ENCODE results near the gene TSC22D4. TPM values are rescaled to one million over a fixed set of nuclear protein-coding genes. Genes with fewer than 3 reads are reported as not detected.

TSC22D4 gene
- total RNA-seq, 3 donors from 2014 or later (not counting 1 experiment from before 2014, with no cell fraction given), result 140 to 173 (median 168) TPM

DNA sequence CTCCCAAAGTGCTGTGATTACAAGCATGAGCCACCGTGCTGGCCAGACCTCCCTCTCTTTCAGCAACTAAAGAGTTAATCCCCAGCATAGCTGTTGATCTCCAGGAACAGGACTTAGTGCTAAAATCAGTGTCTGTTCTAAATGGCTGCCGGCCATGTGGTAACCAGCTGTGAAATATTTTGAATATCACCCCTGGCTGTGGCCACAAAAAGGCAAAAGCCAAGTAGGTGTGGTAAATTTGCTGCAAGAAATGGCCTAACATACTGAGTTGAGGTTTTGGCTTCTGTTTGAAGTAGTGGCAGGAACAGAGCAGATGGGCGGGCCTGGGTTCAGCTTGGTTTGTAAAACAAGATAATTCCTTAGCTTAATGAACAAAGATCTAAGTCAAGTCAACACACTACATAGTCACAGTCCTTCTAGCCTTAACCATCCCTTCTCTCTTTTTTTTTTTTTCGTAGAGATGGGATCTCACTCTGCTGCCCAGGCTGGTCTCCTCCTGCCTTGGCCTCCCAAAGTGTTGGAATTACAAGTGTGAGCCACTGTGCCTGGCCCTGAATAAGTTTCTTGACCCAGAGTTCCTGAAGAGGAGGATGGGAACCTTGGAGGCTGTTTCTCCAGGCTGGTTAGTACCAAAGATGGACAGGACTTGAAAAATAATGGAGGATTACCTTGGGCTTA, 37.3 kb upstream of the TSC22D4 start:
- TF ChIP-seq, protein P1, sequence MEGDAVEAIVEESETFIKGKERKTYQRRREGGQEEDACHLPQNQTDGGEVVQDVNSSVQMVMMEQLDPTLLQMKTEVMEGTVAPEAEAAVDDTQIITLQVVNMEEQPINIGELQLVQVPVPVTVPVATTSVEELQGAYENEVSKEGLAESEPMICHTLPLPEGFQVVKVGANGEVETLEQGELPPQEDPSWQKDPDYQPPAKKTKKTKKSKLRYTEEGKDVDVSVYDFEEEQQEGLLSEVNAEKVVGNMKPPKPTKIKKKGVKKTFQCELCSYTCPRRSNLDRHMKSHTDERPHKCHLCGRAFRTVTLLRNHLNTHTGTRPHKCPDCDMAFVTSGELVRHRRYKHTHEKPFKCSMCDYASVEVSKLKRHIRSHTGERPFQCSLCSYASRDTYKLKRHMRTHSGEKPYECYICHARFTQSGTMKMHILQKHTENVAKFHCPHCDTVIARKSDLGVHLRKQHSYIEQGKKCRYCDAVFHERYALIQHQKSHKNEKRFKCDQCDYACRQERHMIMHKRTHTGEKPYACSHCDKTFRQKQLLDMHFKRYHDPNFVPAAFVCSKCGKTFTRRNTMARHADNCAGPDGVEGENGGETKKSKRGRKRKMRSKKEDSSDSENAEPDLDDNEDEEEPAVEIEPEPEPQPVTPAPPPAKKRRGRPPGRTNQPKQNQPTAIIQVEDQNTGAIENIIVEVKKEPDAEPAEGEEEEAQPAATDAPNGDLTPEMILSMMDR (IDR thresholded peaks at IDR 0.05), result no peak
- H3K4me3 ChIP-seq (ENCODE audit: low read length), result no peak overlapping the region
- Mint-ChIP-seq H3K27me3 (ENCODE audit: low read depth in 2 of 2) (peaks cover 12 to 15% of the 10 kb centered on the region in 2 donors), H3K4me1 (peaks cover 15 to 21% of the 10 kb centered on the region in 2 donors), H3K27ac (peak overlapping the region; percentile 32 to 76), H3K4me3 (peak overlapping the region; percentile 67), H3K9me3 (no peaks in the 10 kb centered on the region), H3K36me3 (no peaks in the 10 kb centered on the region)
- intact Hi-C loops (cut with micrococcal nuclease), result no loop called here
- H3K27ac ChIP-seq (ENCODE audit: low read length), result no peak overlapping the region
- DNase-seq (peak; percentile 49 to 80), ATAC-seq (peak; percentile 85 to 98 (median 90))
- no peaks in the 10 kb centered on the region for H3K9me3 ChIP-seq (ENCODE audit: control insufficient read depth, insufficient read depth, low read length)
- WGBS (ENCODE audit: insufficient coverage), result 17% methylated on average over 3 of the region's 4 CpGs
- H3K4me1 ChIP-seq (ENCODE audit: control insufficient read depth, insufficient read depth, low read length), result peaks cover 25% of the 10 kb centered on the region
- no peaks in the 10 kb centered on the region for H3K36me3 ChIP-seq (ENCODE audit: control insufficient read depth, insufficient read depth, low read length)
- no peaks in the 10 kb centered on the region for H3K27me3 ChIP-seq (ENCODE audit: control insufficient read depth, insufficient read depth, low read length)

DNA sequence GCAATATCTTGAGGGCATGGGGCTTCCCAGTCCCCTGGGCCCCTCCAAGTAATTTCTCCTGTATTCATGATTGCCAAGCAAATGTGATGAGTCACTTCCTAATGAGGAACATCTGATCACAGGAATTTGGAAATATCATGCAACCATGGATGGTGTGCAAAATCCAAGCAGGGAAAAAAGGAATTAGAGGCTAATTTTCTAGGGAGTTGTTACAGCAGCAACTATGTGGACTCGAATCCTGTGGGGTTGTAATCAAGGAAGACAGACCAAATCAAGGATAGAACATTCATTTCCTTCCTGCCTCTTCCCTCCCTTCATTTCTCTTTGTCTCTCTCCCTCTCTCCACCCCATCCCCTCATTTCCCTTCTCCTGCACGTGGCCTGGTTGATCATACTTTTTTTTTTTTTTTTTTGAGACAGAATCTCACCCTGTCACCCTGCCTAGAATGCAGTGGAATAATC, 36.1 kb upstream of the TSC22D4 start:
- DNase-seq (no peak), ATAC-seq (no peak)
- Mint-ChIP-seq H3K36me3 (no peaks in the 10 kb centered on the region), H3K4me3 (no peak overlapping the region), H3K27ac (no peak overlapping the region), H3K9me3 (no peaks in the 10 kb centered on the region), H3K27me3 (ENCODE audit: low read depth in 2 of 2) (peaks cover 18 to 25% of the 10 kb centered on the region in 2 donors), H3K4me1 (peaks cover 15 to 21% of the 10 kb centered on the region in 2 donors)
- H3K27me3 ChIP-seq (ENCODE audit: control insufficient read depth, insufficient read depth, low read length), result no peaks in the 10 kb centered on the region
- H3K36me3 ChIP-seq (ENCODE audit: control insufficient read depth, insufficient read depth, low read length), result no peaks in the 10 kb centered on the region
- TF ChIP-seq, protein P1 (IDR thresholded peaks at IDR 0.05), result no peak
- H3K4me1 ChIP-seq (ENCODE audit: control insufficient read depth, insufficient read depth, low read length), result peaks cover 25% of the 10 kb centered on the region
- WGBS (ENCODE audit: insufficient coverage), result 45% methylated on average over 2 of the region's 2 CpGs
- H3K4me3 ChIP-seq (ENCODE audit: low read length), result no peak overlapping the region
- intact Hi-C loops (cut with micrococcal nuclease), result no loop called here
- no peaks in the 10 kb centered on the region for H3K9me3 ChIP-seq (ENCODE audit: control insufficient read depth, insufficient read depth, low read length)
- no peak overlapping the region for H3K27ac ChIP-seq (ENCODE audit: low read length)

DNA sequence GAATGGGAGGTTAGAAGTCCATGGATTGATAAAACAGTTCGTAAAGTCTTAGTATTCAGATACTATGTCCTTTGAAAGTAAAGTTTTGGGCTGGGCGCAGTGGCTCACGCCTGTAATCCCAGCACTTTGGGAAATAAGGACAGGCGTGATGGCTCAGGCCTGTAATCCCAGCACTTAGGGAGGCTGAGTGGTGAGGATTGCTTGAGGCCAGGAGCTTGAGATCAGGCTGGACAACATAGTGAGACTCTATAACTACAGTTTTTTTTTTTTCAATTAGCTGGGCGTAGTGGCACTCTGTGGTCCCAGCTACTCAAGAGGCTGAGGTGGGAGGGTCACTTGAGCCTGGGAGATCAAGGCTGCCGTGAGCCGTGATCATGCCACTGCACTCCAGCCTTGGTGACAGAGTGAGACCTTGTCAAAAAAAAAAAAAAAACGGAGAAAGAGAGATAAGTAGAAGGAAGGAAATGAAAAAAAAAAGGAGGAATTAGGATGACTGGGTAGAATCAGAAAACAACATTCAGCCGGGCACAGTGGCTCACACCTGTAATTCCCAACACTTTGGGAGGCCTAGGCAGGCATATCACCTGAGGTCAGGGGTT, 34.3 kb upstream of the TSC22D4 start:
- H3K27ac Mint-ChIP-seq, result no peak overlapping the region
- H3K4me1 Mint-ChIP-seq, result peaks cover 15 to 21% of the 10 kb centered on the region in 2 donors

More for the DNA sequence above, 34.3 kb upstream of the TSC22D4 start:
- Mint-ChIP-seq H3K27me3 (ENCODE audit: low read depth in 2 of 2) (peaks cover 27 to 34% of the 10 kb centered on the region in 2 donors), H3K4me3 (no peak overlapping the region), H3K36me3 (no peaks in the 10 kb centered on the region), H3K9me3 (no peaks in the 10 kb centered on the region)
- 83% methylated on average over 9 of the region's 9 CpGs for WGBS (ENCODE audit: insufficient coverage)
- peaks cover 25% of the 10 kb centered on the region for H3K4me1 ChIP-seq (ENCODE audit: control insufficient read depth, insufficient read depth, low read length)
- H3K36me3 ChIP-seq (ENCODE audit: control insufficient read depth, insufficient read depth, low read length), result no peaks in the 10 kb centered on the region
- H3K27ac ChIP-seq (ENCODE audit: low read length), result no peak overlapping the region
- no peaks in the 10 kb centered on the region for H3K9me3 ChIP-seq (ENCODE audit: control insufficient read depth, insufficient read depth, low read length)
- no peak for ATAC-seq
- intact Hi-C loops (cut with micrococcal nuclease), result no loop called here
- TF ChIP-seq, protein P1 (IDR thresholded peaks at IDR 0.05), result no peak
- no peak overlapping the region for H3K4me3 ChIP-seq (ENCODE audit: low read length)
- DNase-seq, result no peak
- no peaks in the 10 kb centered on the region for H3K27me3 ChIP-seq (ENCODE audit: control insufficient read depth, insufficient read depth, low read length)

All from natural killer cell (primary cell).